HG03280 (cell line): ENCODE results near the gene CCR5.

Source experiments
- ATAC-seq: cut with Tn5 transposase; IDR thresholded peaks from one replicate; pipeline ENCODE4 v1.9.1; 2021; ENCODE audit warnings: mild to moderate bottlenecking, moderate library complexity; ENCODE audit not compliant: unreplicated experiment

The CCR5 gene

DNA sequence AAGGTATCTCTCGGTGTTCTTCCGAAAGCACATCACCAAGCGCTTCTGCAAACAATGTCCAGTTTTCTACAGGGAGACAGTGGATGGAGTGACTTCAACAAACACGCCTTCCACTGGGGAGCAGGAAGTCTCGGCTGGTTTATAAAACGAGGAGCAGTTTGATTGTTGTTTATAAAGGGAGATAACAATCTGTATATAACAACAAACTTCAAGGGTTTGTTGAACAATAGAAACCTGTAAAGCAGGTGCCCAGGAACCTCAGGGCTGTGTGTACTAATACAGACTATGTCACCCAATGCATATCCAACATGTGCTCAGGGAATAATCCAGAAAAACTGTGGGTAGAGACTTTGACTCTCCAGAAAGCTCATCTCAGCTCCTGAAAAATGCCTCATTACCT is 12.3 kb upstream of the CCR5 start:
- ATAC-seq, result no peak

- ATAC-seq, result no peak
These were observed 10.8 kb upstream of the CCR5 start for GRCh38 chr3:46359733-46360493.

DNA sequence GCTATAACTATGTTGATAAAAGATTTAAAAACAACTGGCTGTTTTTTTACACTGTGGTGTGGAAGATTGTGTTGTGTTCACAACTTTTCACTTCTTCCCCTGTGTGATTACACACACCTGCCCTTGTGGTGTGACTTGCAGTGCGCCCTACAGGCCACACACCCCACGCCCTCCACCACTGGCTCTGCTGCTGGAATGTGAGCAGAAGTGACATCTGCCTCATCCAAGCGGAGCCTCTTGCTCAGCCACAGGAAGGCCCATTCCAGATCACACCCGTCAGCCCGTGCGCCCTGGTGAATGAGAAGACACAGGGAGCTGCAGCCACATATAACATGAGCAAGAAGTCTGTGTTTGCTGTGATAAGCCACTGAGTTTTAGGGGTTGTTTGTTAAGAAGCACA is 9.8 kb upstream of the CCR5 start:
- ATAC-seq, result no peak

DNA sequence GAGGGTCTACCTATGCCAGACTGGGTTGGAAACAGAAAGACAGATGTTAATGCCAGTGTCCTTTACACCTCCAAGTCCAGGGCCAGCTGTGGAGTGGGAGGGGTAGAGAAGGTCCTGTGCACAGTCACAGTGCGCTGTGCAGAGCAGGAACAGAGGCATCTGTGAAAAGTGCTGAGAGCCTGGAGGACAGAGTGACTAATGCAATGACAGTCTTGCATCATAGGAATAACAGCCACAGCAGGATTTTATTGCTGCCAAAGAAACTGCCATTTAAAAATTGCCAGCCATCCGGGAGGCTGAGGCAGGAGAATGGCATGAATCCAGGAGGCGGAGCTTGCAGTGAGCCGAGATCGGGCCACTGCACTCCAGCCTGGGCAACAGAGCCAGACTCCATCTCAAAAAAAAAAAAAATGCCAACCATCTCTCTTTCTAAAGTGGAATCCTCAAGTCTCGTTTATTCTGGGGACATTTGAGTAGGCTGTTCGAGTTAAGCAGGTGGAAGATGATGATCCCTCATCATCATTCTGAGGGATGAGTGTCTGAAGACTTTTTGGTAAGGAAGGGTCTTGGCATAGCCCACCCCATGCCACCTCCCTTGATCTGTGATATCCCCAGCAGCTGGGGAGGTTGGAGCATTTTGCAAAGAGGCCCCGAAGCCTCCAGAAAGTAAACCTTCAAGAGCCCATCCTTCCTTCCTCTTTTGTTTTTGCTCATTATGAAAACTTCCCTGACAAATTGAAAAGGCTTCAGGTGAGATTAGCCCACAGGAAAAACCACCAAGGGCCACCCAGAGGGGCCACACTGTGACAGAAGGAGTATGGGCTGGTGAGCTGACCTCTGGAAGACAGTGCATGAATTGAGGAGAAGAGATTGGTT is 9.1 kb upstream of the CCR5 start:
- ATAC-seq, result no peak

DNA sequence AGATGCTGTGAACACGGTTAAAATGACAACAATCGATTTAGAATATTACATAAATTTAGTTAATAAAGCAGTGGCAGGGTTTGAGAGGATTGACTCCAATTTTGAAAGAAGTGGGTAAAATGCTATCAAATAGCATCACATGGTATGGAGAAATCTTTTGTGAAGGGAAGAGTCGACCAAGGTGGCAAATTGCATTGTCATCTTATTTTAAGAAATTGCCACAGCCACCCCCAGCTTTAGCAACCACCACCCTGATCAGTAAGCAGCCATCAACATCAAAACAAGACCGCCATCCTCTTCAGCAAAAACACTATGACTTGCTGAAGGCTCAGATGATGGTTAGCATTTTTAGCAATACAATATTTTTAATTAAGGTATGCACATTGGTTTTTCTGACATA is 5.7 kb upstream of the CCR5 start:
- ATAC-seq, result no peak

GRCh38 chr3:46365737-46366524 is 4.8 kb upstream of the CCR5 start:
- no peak for ATAC-seq

- no peak for ATAC-seq
These were observed 2.9 kb upstream of the CCR5 start for GRCh38 chr3:46367811-46368210.

- peak; percentile 61 for ATAC-seq
These were observed 2.2 kb upstream of the CCR5 start for GRCh38 chr3:46368569-46368968.

- no peak for ATAC-seq
These were observed 1.6 kb upstream of the CCR5 start for GRCh38 chr3:46369151-46369550.

DNA sequence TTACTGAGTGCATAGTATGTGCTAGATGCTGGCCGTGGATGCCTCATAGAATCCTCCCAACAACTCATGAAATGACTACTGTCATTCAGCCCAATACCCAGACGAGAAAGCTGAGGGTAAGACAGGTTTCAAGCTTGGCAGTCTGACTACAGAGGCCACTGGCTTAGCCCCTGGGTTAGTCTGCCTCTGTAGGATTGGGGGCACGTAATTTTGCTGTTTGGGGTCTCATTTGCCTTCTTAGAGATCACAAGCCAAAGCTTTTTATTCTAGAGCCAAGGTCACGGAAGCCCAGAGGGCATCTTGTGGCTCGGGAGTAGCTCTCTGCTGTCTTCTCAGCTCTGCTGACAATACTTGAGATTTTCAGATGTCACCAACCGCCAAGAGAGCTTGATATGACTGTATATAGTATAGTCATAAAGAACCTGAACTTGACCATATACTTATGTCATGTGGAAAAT is 1.0 kb upstream of the CCR5 start:
- ATAC-seq, result peak; percentile 61

DNA sequence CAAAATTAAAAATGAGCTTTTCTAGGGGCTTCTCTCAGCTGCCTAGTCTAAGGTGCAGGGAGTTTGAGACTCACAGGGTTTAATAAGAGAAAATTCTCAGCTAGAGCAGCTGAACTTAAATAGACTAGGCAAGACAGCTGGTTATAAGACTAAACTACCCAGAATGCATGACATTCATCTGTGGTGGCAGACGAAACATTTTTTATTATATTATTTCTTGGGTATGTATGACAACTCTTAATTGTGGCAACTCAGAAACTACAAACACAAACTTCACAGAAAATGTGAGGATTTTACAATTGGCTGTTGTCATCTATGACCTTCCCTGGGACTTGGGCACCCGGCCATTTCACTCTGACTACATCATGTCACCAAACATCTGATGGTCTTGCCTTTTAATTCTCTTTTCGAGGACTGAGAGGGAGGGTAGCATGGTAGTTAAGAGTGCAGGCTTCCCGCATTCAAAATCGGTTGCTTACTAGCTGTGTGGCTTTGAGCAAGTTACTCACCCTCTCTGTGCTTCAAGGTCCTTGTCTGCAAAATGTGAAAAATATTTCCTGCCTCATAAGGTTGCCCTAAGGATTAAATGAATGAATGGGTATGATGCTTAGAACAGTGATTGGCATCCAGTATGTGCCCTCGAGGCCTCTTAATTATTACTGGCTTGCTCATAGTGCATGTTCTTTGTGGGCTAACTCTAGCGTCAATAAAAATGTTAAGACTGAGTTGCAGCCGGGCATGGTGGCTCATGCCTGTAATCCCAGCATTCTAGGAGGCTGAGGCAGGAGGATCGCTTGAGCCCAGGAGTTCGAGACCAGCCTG is 984 bp downstream of the CCR5 start:
- ATAC-seq, result no peak

DNA sequence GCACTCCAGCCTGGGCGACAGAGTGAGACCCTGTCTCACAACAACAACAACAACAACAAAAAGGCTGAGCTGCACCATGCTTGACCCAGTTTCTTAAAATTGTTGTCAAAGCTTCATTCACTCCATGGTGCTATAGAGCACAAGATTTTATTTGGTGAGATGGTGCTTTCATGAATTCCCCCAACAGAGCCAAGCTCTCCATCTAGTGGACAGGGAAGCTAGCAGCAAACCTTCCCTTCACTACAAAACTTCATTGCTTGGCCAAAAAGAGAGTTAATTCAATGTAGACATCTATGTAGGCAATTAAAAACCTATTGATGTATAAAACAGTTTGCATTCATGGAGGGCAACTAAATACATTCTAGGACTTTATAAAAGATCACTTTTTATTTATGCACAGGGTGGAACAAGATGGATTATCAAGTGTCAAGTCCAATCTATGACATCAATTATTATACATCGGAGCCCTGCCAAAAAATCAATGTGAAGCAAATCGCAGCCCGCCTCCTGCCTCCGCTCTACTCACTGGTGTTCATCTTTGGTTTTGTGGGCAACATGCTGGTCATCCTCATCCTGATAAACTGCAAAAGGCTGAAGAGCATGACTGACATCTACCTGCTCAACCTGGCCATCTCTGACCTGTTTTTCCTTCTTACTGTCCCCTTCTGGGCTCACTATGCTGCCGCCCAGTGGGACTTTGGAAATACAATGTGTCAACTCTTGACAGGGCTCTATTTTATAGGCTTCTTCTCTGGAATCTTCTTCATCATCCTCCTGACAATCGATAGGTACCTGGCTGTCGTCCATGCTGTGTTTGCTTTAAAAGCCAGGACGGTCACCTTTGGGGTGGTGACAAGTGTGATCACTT is 2.0 kb downstream of the CCR5 start:
- no peak for ATAC-seq

DNA sequence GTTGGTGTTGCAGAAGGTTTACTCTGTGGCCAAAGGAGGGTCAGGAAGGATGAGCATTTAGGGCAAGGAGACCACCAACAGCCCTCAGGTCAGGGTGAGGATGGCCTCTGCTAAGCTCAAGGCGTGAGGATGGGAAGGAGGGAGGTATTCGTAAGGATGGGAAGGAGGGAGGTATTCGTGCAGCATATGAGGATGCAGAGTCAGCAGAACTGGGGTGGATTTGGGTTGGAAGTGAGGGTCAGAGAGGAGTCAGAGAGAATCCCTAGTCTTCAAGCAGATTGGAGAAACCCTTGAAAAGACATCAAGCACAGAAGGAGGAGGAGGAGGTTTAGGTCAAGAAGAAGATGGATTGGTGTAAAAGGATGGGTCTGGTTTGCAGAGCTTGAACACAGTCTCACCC is 4.0 kb downstream of the CCR5 start:
- no peak for ATAC-seq

GRCh38 chr3:46375218-46375617 is 4.5 kb downstream of the CCR5 start:
- ATAC-seq, result no peak

DNA sequence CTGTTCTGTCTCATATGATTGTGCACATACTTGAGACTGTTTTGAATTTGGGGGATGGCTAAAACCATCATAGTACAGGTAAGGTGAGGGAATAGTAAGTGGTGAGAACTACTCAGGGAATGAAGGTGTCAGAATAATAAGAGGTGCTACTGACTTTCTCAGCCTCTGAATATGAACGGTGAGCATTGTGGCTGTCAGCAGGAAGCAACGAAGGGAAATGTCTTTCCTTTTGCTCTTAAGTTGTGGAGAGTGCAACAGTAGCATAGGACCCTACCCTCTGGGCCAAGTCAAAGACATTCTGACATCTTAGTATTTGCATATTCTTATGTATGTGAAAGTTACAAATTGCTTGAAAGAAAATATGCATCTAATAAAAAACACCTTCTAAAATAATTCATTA is 5.1 kb downstream of the CCR5 start:
- no peak for ATAC-seq

DNA sequence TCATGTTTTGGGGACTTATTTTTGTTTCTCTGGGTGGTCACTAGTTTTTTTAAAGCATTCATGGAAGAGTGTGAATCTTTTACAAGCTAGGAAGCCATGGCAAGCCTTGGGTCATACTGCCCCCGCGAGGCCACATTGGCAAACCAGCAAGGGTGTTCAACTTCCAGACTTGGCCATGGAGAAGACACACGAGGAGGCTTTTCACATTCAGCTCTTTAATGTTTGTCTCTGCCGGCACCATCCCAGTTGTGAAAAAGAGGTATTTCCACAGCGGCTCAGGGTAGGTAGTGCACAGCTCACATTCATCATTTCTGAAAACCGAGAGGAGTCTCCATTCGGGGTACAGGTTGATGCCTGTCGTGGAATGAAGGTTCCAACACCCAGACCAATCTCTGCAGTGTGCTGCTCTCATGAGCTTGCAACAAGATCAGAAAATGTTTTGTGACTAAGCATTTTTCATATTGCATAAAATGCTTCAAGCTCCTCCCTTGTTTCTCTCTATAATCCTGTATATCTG is 7.7 kb downstream of the CCR5 start:
- ATAC-seq, result no peak

- ATAC-seq, result no peak
These were observed 9.9 kb downstream of the CCR5 start for GRCh38 chr3:46380471-46381221.

- ATAC-seq, result no peak
These were observed 10.9 kb downstream of the CCR5 start for GRCh38 chr3:46381625-46382024.
